HepG2 (cell line): Measurements from ENCODE around the gene UBE2C.

ENCODE experiments used
- ADNP ChIP-seq: sonication (generic); formaldehyde crosslinking; IDR thresholded peaks from 2 replicates; pipeline ENCODE4 v1.4.0; 2020; ENCODE audit warnings: missing genetic modification reagents
- TEAD2 ChIP-seq: sonication (generic); formaldehyde crosslinking; IDR thresholded peaks from 2 replicates; pipeline ENCODE4 v1.9.0; 2021; ENCODE audit warnings: missing genetic modification reagents
- ZNF17 ChIP-seq: sonication (generic); formaldehyde crosslinking; IDR thresholded peaks from 2 replicates; pipeline ENCODE4 v1.5.0; 2020; ENCODE audit warnings: mild to moderate bottlenecking, missing genetic modification reagents

DNA sequence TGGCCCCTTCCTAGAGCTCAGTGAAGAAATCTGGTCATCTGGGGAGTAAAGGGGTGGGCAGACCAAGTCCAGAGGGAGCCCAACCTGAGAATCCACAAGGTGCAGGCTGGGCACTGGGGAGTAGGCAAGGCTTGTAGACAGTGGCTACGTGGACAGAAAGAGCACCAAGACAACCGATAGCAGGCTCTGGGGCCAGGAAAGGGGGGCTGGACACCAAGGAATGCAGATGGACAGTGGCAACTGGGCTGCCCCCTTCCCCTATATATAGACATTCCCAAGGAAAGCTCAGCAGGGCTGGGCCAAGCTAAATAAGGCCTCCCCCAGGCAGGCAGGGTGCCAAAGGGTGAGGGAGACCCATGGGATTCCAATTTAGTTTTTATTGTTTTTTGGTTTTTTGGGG lies 16.1 kb downstream of the UBE2C start:
- no peak for TF ChIP-seq ADNP (CRISPR knock-in tag)
- TF ChIP-seq TEAD2 (CRISPR knock-in tag): no peak
- no peak for TF ChIP-seq ZNF17 (CRISPR knock-in tag)
